ENCODE results near the gene GGT7.
"Not testable (repeated sequence)": the region's sequence is repeated elsewhere in the genome, so short reads cannot be mapped to it uniquely, and the experiment has no call there.

The GGT7 gene

DNA sequence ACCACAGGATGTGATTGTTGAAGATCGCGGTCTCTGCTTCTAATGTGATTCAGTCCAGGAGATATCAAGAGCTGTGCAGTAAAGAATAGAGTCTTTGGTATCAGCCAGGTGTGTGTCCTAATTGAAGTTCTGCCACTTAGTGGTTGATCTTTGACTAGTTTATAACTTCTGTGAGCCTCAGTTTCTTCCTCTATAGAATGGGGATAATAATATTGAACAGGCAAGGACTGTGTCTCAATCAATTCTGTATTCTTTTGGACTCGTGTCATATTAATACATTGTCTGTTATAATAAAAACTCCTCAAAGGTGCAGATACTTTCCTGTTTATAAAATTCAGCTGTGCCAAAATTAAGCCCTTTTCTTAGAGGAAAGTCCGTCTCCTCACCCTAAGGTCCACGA is 24.1 kb downstream of the GGT7 start:
- DNase-seq (ENCODE audit: low read depth, low spot score) = no peak

DNA sequence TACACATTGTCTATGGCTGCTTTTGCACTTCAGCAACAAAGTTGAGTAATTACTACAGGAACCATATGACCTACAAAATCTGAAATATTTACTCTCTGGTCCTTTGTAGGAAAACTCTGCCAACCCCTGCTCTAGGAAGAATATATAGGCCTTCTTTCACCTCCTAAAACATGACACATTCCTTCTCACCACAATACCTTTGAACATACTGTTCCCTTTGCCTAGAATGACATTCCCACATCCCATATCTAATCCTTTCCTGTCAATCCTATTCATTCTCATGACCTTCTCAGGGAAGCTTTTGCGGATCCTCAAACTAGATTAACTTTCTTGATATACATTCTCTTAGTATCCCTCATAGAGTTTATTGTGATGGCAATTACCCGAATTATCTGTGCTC is 29.2 kb downstream of the GGT7 start:
- DNase-seq (ENCODE audit: low read depth, low spot score) = no peak

DNA sequence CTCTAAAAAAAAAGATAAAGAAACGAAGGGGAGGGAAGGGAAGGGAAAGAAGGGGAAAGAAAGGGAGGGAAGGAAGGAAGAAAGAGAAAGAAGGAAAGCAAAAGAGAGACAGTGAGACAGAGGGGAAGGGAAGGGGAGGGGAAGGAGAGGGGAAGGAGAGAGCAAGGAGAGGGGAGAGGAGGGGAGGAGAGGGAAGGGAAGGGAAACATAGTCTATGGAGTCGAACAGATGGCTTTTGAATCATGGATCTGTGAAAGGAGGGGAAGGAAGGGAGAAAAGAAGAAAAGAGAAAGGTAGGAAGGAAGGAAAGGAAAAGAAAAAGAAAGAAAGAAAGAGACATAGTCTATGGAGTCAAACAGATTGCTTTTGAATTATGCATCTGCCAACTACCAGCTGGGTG is 30.5 kb downstream of the GGT7 start:
- DNase-seq (ENCODE audit: low read depth, low spot score) = no peak

DNA sequence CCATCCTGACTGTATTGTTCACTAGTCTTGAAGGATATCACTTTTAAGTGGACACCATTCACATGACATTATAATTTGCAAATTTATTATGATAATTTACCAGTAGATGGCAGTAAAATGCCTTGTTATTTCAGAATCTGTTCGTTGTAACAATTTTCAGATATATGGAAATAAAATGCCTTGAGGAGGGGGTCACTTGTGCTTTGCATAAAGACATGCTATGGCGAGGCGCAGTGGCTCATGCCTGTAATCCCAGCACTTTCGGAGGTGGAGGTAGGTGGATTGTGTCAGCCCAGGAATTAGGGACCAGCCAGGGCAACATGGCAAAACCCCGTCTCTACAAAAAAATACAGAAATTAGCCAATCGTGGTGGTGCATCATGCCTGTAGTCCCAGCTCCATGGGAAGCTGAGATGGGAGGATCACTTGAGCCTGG is 38.2 kb downstream of the GGT7 start:
- DNase-seq (ENCODE audit: low read depth, low spot score) = no peak

DNA sequence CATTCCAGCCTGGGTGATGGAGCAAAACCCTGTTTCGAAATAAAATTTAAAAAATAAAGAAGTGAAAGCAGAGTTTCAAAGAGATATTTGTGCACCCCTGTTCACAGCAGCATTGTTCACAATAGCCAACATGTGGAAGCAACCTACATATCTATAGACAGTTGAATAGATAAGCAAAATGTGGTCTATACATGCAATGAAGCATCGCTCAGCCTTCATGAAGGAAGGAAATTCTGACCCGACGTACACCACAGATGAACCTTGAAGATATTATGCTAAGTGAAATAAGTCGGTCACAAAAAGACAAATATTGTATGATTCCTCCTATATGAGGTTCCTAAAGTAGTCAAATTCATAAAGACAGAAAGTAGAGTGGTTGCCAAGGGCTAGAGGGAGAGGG is 40.7 kb downstream of the GGT7 start:
- no peak for DNase-seq (ENCODE audit: low read depth, low spot score)

DNA sequence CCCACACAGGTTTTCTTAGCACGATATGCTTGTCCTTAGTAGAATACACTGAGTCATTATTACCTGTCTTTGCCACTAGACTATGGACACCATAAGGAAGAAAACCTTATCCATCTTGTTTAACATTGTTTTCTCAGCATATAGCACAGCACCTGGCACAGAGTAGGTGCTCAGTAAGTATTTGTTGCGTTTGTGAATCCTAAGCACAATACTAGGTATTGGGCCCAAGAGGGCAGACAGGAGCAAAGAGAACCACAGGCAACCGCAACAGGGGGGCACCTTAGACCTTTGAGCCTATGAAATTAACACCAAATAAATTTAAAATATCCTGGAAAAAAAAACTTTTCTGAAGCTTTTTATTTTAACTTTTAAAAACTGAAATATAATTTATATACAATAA is 43.5 kb downstream of the GGT7 start:
- DNase-seq (ENCODE audit: low read depth, low spot score) = no peak

DNA sequence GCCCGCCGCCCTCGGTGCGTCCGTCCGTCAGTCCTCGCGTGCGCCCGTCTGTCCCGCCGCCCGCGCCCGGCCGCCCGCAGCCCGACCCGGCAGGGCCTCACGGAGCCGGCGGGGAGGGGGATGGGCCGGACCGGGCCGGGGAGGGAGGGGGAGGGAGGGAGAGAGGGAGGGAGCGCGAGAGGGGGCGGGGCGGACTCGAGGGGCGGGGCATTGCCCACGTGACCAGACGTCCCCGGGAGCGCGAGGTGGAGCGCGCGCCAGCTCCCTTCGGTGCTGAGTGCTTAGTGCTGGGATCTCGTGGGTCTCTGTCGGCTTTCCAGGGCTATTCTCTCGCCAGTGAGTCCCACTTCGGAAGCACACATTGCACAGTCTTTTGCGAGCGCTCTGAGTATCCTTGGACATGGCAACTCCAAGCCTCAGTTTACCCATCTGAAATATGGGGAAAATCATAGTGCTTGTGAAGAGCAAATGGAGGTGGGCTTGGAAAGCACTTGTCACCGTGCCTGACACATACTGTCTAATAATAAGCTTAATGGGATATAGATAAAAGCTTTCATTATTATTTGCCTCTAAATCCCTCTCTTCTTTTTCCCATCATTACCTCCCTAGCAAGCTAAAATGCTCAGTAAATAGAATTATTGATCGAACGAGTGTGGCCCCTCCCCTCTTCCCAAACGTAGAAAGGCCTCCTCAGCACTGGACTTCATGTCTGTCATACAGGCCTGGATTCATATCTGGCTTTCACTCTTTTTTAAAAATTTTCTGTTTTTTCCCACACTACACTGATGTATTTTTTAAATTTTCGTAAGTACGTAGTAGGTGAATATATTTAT is 46.9 kb downstream of the GGT7 start, which contains the start of gene NCOA6:
TSS of gene NCOA6 (minus strand) at position 122 of the 833 bp plus-strand sequence. CDS start 43,296 bp downstream, outside the sequence.
- DNase-seq (ENCODE audit: low read depth, low spot score) = peak; percentile 65

DNA sequence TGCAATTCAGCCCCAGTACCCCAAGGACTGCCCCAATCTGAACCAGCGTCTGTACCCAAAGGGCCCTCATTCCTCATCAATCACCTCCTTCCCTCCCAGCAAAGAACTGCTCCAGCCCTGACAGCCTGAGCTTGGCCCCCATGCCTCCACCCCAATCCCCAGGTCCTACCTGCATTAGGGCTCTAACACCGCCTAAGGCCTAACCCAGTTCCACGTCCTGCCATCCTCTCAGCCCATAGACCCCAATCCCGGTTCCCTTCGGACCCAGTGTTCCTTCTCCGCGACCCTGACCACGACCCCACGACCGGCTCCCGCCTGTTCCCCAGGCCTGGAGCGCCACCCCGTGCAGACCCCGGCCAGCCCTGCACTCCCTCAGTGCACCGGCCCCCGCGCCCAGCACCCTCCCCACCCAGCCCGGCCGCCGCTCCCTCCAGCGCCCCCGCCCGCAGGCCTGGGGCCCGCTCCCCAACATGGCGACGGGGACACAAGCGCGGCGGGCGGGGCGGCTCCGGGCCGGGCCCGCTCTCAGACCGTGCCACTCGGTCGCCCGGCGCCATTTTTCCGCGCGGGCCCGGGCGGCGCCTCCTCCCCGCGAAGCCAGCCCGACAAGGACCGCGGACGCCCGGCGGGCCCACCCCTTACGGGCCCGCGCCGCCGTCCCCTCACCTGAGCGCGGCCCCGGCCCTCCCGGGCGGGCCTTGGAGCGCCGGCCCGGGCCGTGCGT is 47.7 kb downstream of the GGT7 start:
- peak; percentile 41 for DNase-seq (ENCODE audit: low read depth, low spot score)

DNA sequence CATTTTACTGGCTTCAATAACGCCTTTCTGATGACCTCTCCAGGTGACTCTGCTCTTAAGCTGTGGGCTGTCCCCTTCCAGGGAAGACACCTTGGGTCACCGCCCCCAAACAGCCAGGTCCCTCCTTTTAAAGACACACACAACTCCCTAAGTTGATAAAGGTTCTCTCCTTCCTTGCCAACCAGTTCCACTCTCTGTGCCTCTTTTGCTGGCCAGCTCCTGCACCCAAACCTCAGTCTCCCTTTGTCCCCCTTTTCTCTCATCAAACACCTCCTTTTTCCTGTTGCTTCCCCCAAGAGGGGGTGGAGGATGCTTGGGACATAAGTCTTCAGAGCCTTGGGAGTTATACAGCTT is 48.2 kb downstream of the GGT7 start:
- DNase-seq (ENCODE audit: low read depth, low spot score) = peak; percentile 62

DNA sequence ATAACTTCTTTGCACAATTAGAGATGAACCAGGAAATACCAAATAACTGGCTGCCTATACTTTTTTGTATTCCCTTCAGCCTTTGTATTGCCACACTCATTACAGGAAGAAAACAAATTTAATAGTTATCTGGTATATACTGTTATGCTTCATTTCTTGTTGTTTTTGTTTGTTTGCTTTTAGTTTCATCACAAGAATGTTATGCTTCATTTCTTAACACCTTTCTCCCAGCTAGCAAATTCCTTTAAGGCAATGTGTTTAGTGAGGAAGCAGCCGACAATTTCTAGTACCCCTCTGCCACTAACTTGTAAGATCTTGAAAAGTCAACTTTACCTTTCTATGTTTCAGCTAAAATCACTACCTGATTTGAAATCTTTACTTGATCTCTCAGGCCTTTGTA is 48.6 kb downstream of the GGT7 start:
- DNase-seq (ENCODE audit: low read depth, low spot score) = no peak

DNA sequence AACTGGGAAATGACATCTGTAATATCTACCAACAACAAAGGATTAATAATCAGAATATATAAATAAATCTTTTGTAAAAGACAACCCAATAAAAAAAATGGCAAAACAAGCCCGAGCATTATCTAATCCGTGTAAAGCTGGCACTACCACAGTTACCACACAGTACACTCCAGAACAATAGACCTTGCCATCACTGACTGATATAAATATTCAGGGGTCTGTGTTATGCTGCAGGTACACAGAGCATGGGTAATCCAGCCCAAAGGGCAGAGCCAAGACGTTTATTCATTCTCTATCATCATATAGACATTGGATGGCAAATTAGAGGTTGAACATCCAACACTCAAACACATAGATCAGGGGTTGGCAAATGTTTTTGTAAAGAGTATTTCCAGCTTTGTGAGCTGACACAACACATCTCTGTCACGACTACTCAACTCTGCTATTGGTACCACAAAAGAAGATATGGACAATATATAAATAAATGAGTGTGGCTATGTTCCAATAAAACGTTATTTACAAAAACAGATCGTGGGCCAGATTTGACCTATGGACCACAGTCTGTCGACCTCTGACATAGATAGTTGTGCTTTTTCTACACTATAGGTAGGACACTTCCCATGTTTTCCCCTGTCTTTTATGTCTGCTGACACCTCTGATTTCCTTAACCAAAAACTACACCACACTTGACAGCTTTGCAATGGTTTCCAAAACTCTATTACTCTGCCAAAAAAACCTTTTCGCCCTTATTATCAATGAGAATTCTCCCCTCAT is 51.7 kb downstream of the GGT7 start:
- no peak for DNase-seq (ENCODE audit: low read depth, low spot score)

DNA sequence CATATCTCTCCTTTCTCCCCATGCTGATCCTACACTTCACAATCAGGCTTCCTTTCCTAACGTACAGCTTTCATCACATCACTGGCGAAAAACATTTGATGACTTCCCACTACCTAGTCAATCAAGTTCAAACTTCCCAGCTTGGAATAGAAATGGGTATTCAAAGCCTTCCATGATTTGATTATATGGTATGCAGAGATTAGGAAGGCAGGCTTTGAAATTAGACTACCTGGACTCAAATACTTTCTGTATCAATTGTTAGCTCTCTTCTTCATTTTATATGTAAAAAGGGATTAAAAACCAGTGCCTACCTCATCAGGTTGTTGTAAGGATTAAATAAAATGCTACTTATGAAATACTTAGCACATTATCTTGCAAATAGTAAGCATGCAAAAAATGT is 54.9 kb downstream of the GGT7 start:
- DNase-seq (ENCODE audit: low read depth, low spot score) = no peak

DNA sequence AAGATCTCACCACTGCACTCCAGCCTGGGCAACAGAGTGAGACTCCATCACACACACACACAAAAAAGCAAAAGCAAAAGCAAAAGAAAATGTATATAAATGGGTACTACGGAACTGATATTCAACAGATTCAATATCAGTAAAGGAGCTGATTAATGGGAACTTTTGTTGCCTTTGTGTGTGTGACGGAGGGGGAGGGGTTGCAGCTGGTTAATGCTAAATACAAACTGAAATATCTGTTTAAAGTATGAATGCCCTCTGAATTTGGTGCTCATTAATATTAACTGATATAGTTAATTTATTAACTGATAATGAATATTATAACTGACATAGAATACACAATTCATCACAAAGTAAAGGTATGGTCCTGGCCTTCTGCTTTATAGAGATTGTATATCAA is 55.6 kb downstream of the GGT7 start:
- no peak for DNase-seq (ENCODE audit: low read depth, low spot score)

DNA sequence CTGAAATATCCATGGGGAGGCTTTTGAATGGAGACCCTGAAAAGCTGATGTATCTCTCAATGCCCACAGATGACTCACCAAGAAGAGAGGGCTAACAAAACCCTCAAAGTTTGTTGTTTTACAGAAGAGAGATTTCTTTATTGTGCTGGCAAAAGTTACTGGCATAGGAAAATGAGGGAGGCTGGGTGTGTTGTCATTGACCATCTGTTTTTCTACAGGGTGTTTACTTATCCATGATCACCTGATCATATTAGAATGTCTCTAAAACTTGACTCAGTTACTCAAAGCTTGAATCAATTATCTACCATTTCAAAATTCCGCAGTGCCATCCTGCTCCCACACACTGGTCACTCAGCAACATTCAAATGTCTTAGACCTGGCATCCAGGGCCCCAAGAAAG is 57.0 kb downstream of the GGT7 start:
- no peak for DNase-seq (ENCODE audit: low read depth, low spot score)

DNA sequence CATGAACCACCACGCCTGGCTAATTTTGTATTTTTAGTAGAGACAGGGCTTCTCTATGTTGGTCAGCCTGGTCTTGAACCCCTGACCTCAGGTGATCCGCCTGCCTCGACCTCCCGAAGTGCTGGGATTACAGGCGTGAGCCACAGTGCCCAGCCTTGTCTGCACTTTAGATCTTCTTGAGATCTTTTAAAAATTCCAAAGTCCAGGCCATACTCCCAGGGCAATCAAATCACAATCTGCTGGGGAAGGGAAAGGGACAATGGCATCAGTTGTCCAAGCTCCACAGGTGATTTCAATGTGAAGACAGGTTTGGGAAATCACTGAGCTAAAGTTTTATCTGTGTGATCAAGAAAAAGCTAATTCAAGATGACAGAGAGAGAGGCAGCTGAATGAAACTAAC is 64.1 kb downstream of the GGT7 start:
- DNase-seq (ENCODE audit: low read depth, low spot score) = no peak

DNA sequence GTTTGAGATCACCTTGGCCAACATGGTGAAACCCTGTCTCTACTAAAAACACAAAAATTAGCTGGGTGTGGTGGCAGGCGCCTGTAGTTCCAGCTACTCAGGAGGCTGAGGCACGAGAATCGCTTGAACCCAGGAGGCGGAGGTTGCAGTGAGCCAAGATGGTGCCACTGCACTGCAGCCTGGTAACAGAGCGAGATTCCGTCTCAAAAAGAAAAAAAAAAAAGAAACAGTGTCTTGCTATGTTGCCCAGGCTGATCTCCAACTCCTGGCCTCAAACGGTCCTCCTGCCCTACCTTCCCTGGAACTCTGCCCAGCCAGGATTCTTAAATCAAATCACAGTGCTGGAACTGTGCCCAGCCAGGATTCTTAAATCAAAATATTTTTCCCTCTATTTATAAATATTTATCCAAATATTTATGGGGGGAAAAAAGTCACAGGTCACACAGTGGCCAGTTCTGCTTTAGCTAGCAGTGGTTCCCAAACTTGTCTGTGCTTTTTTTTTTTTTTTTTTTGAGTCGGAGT is 64.7 kb downstream of the GGT7 start:
- not testable (repeated sequence) for DNase-seq (ENCODE audit: low read depth, low spot score)

DNA sequence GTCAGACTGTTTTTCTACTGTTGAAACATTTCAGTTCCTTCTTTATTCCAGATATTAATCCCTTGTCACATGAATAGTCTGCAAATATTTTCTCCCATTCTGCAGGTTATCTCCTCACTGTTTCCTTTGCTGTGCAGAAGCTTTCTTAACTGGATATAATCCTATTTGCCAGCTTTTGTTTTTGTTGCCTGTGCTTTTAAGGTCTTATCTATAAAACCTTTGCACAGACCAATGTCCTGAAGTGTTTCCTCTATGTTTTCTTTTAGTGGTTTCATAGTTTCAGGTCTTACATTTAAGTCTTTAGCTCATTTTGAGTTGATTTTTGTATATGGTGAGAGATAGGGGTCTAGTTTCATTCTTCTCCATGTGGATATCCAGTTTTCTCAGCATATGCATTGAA is 66.4 kb downstream of the GGT7 start:
- no peak for DNase-seq (ENCODE audit: low read depth, low spot score)

DNA sequence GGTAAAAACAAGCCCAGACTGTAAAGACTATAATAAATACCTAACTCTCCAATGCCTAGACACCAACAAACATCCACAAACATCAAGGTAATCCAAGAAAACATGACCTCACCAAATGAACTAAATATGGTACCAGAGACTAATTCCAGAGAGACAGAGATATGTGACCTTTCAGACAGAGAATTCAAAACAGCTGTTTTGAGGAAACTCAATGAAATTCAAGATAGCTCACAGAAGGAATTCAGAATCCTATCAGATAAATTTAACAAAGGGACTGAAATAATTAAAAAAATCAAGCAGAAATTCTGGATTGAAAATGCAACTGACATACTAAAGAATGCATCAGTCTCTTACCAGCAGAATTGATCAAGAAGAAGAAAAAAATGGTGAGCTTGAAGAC is 73.8 kb downstream of the GGT7 start:
- DNase-seq (ENCODE audit: low read depth, low spot score) = no peak

DNA sequence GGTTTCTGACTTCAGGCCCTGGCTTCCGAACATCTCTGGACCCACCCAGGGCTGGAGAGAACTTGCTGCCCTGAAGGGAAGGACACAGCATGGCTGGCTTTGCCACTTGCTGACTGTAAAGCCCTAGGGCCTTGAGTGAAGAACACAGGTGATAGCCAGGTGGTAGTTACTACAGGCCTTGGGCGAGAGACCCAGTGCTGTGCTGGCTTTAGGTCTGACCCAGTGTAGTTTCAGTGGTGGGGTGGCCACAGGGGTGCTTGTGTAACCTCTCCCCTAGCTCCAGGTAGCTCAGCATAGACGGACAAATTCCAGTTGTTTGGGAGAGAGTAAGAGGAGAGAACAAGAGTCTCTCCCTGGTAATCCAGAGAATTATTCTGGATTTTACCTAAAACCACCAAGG is 74.3 kb downstream of the GGT7 start:
- no peak for DNase-seq (ENCODE audit: low read depth, low spot score)

DNA sequence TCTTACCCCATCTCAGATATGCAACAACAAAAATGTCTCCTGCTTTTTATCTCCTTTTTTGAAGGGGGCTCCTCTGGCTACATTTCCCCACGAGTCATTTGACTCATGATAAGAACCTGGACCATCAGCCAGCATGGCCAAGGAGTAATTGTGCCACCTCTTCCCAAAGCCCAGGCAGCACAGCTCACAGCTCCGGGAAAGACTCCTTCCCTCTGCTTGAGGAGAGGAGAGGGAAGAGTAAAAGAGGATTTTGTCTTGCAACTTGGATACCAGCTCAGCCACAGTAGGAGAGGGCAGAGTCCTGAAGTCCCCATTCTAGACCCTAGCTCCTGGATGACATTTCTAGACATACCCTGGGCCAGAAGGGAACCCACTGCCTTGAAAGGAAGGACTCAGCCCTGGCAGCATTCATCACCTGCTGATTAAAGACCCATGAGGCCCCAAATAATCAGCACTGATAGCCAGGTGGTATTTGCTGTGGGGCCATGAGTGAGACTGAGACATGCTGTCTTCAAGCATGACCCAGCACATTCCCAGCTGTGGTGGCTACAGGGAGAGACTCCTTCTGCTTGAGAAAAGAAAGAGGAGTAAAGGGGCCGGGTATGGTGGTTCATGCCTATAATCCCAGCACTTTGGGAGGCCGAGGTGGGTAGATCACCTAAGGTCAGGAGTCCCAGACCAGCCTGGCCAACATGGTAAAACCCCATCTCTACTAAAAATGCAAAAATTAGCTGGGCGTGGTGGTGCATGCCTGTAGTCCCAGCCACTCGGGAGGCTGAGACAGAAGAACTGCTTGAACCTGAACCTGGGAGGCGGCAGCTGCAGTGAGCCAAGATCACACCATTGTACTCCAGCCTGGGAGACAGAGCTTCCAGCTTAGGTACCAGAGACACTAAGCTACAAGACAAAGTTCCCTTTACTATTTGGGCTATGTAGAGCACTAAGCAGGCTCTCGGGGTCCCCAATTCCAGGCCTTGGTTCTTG is 75.4 kb downstream of the GGT7 start:
- DNase-seq (ENCODE audit: low read depth, low spot score) = no peak
